GM18520 (cell line): Measurements from ENCODE around the gene PTPRD.

Source experiments
- ATAC-seq: cut with Tn5 transposase; IDR thresholded peaks from one replicate; pipeline ENCODE4 v1.9.1; 2021; ENCODE audit not compliant: unreplicated experiment

Gene PTPRD

GRCh38 chr9:9917400-9917799 is 695.4 kb downstream of the PTPRD start:
- no peak for ATAC-seq

GRCh38 chr9:9914174-9914573 is 698.6 kb downstream of the PTPRD start:
- ATAC-seq: no peak

- no peak for ATAC-seq
Measured at GRCh38 chr9:9913276-9913832, 699.4 kb downstream of the PTPRD start.

- no peak for ATAC-seq
Measured at GRCh38 chr9:9912459-9912858, 700.3 kb downstream of the PTPRD start.

- ATAC-seq: no peak
Measured at GRCh38 chr9:9905736-9906135, 707.1 kb downstream of the PTPRD start.

- no peak for ATAC-seq
Measured at GRCh38 chr9:9904041-9904440, 708.8 kb downstream of the PTPRD start.

- ATAC-seq: no peak
Measured at GRCh38 chr9:9901624-9902023, 711.2 kb downstream of the PTPRD start.

GRCh38 chr9:9893837-9894236 is 719.0 kb downstream of the PTPRD start:
- ATAC-seq: no peak

- peak; percentile 39 for ATAC-seq
Measured at GRCh38 chr9:9892217-9892616, 720.6 kb downstream of the PTPRD start.

- ATAC-seq: no peak
Measured at GRCh38 chr9:9881692-9882091, 731.1 kb downstream of the PTPRD start.

GRCh38 chr9:9874270-9874669 is 738.5 kb downstream of the PTPRD start:
- no peak for ATAC-seq

- no peak for ATAC-seq
Measured at GRCh38 chr9:9862235-9862810, 750.5 kb downstream of the PTPRD start.

- ATAC-seq: no peak
Measured at GRCh38 chr9:9855177-9856078, 757.4 kb downstream of the PTPRD start.

GRCh38 chr9:9847750-9848149 is 765.1 kb downstream of the PTPRD start:
- peak; percentile 31 for ATAC-seq

GRCh38 chr9:9846557-9846956 is 766.2 kb downstream of the PTPRD start:
- ATAC-seq: peak; percentile 79

- no peak for ATAC-seq
Measured at GRCh38 chr9:9820436-9820835, 792.4 kb downstream of the PTPRD start.

GRCh38 chr9:9819886-9820285 is 792.9 kb downstream of the PTPRD start:
- no peak for ATAC-seq

GRCh38 chr9:9817176-9817575 is 795.6 kb downstream of the PTPRD start:
- no peak for ATAC-seq

GRCh38 chr9:9804109-9804508 is 808.7 kb downstream of the PTPRD start:
- ATAC-seq: no peak

- peak; percentile 42 for ATAC-seq
Measured at GRCh38 chr9:9799287-9799686, 813.5 kb downstream of the PTPRD start.

GRCh38 chr9:9792144-9792857 is 820.5 kb downstream of the PTPRD start:
- ATAC-seq: no peak

GRCh38 chr9:9791611-9792010 is 821.2 kb downstream of the PTPRD start:
- no peak for ATAC-seq
